ENCODE data around the gene TNFSF10. TPM values are rescaled to one million over a fixed set of nuclear protein-coding genes. Genes with fewer than 3 reads are reported as not detected.

The TNFSF10 gene
- total and polyA plus RNA-seq, 10 of the 15 experiments (the other 5 are each of a cell fraction or from before 2014, with no cell fraction given): 2.1 to 12.3 (median 4.4) TPM

DNA sequence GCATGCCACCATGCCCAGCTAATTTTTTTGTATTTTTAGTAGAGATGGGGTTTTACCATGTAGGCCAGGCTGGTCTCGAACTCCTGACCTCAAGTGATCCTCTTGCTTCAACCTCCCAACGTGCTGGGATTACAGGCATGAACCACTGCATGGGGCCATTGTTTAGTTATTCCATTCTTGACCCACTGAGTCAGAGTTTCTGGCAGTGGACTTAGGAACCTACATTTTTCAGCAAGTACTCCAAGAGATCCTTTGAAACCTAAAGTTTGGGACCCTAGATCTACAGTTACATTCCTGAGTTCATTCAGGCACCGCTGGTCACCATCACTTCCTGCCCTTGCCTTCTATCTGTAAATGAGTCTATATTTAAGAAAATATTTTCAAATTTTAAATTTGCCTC, 1.4 kb upstream of the TNFSF10 start:
- Histone ChIP-seq H3K4me2 (ENCODE audit: control insufficient read depth, insufficient read depth) (no peak overlapping the region), H3K27me3 (replicated peaks in 1 of 2; ENCODE audit: control insufficient read depth in 2 of 2, insufficient read depth in 2 of 2, low read length in 1 of 2) (no peaks in the 10 kb centered on the region), H3K4me1 (ENCODE audit: control insufficient read depth, insufficient read depth, low read length) (peaks cover 9% of the 10 kb centered on the region; the same call in 1 of the 2 replicates), H3K9me3 (replicated peaks; ENCODE audit: control insufficient read depth, insufficient read depth, low read length) (no peaks in the 10 kb centered on the region), H2AFZ (ENCODE audit: control insufficient read depth, low read depth, low read length) (no peak overlapping the region), H3K27ac (ENCODE audit: control insufficient read depth, insufficient read depth) (no peak overlapping the region), H3K79me2 (ENCODE audit: control insufficient read depth, insufficient read depth, low read length) (peaks cover 18% of the 10 kb centered on the region), H3K9ac (ENCODE audit: control insufficient read depth, insufficient read depth, low read length) (no peak overlapping the region), H3K36me3 (ENCODE audit: control insufficient read depth in 2 of 2, insufficient read depth in 2 of 2, low read length in 1 of 2) (no peaks in the 10 kb centered on the region), H4K20me1 (ENCODE audit: control insufficient read depth, insufficient read depth) (no peaks in the 10 kb centered on the region), H3K4me3 (no peak overlapping the region)
- TF ChIP-seq EP300 (IDR thresholded peaks at IDR 0.05; ENCODE audit: borderline replicate concordance in 1 of 2, control insufficient read depth in 1 of 2, low read depth in 2 of 2, low read length in 2 of 2) (no peak), ATF7 (IDR thresholded peaks at IDR 0.05; ENCODE audit: low read depth) (no peak), JUNB (IDR thresholded peaks at IDR 0.05) (no peak), PAX5 (IDR thresholded peaks at IDR 0.05; ENCODE audit: borderline replicate concordance, low read depth, low read length) (no peak), DPF2 (IDR thresholded peaks at IDR 0.05) (no peak), ZNF592 (IDR thresholded peaks at IDR 0.05) (no peak), BACH1 (IDR thresholded peaks at IDR 0.05; ENCODE audit: borderline replicate concordance) (no peak), TCF7 (IDR thresholded peaks at IDR 0.05; ENCODE audit: borderline replicate concordance) (no peak), SKIL (IDR thresholded peaks at IDR 0.05; ENCODE audit: low read depth, poor library complexity, severe bottlenecking) (no peak), ZSCAN29 (IDR thresholded peaks at IDR 0.05) (no peak), SMC3 (IDR thresholded peaks at IDR 0.05; ENCODE audit: borderline replicate concordance, low read length) (no peak), RELA (IDR thresholded peaks at IDR 0.05; ENCODE audit: borderline replicate concordance, partially characterized antibody) (no peak), NFYA (IDR thresholded peaks at IDR 0.05; ENCODE audit: borderline replicate concordance, low read depth, low read length) (no peak), ZNF217 (IDR thresholded peaks at IDR 0.05) (no peak)
- TF ChIP-seq, protein P1, sequence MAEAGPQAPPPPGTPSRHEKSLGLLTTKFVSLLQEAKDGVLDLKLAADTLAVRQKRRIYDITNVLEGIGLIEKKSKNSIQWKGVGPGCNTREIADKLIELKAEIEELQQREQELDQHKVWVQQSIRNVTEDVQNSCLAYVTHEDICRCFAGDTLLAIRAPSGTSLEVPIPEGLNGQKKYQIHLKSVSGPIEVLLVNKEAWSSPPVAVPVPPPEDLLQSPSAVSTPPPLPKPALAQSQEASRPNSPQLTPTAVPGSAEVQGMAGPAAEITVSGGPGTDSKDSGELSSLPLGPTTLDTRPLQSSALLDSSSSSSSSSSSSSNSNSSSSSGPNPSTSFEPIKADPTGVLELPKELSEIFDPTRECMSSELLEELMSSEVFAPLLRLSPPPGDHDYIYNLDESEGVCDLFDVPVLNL (IDR thresholded peaks at IDR 0.05; ENCODE audit: low read depth, low read length): no peak
- ChIA-PET SMC1A (ENCODE audit: uncharacterized antibody, unreplicated experiment) (interaction anchor here (3.7 kb wide), 1 partner anchor 12 kb away, joined by 16 read pairs; no protein-coding TSS in a partner anchor), RAD21 (ENCODE audit: unreplicated experiment) (interaction anchor here (3.0 kb wide), 1 partner anchor 71 kb away, joined by 24 read pairs; no protein-coding TSS in a partner anchor), POLR2A (no interaction called here), CTCF (interaction anchor here (1.2 kb wide), 1 partner anchor 12 kb away, joined by 3 read pairs; no protein-coding TSS in a partner anchor)
- FAIRE-seq (no peak), ATAC-seq (no peak), DNase-seq (ENCODE audit: low read depth, low spot score) (no peak)
- 88% methylated on average over 3 of the region's 3 CpGs for WGBS (ENCODE audit: insufficient coverage, insufficient replicate concordance, low lambda C conversion rate, missing lambda C conversion rate)
- in situ Hi-C loops (cut with MboI) (no loop called here), intact Hi-C loops (cut with micrococcal nuclease; ENCODE audit: unreplicated experiment) (no loop called here)
- no TSS peak for BruUV-seq (replicated peaks)

Measured in GM12878 (cell line).